IPS-NIHi7 (cell line): ENCODE results near the gene KIF7.
"Not testable (repeated sequence)": the region's sequence is repeated elsewhere in the genome, so short reads cannot be mapped to it uniquely, and the experiment has no call there.

Experiments used
- DNase-seq: peaks from one replicate; pipeline ENCODE4 v3.0.0; 2012; ENCODE audit warnings: mixed read lengths; ENCODE audit errors: extremely low spot score

KIF7 gene

DNA sequence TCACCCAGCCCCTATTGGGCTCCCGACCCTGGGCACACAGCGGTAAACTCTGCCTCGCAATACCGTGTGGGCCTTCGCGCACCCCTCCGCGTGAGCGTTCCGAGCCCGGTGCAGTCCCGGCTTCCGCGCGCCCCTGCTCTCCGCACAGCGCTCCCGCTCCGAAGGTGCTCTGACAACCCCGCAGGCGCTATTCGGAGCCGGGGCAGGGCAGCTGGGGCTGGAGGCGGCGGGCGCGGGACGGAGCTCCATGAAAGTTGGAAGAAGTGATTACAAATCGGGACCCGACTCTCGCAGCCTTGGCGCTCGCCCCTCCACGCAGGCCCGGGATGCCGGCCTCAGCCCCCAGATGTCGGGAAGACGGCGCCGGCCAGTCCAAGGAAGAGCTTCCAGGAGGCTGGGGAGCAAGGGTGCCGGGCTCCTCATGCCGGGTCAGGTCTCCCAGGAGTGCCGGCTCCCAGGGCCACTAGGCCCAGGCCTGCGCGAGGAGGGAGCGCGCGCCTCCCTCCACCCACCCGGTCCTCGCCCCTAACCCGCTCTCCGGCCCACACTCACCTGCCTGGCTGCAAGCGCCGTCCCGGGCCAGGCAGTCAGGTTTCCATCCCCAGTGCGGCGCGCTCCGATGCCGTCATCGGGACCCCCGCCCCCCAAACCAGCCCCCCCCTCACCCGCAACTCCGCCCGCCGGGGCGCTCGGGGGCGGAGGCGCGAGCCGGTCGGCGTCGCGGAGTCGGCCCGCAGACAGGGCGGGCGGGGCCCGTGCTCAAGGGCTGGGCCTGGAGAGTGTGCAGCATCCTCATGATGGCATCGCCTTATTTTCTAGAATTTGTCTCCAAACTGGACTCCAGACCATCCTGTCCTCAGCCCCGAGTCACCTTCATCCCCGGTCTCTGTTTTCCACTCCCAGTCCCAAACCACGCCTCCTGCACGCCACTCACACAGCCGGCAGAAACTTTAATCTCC lies at the start of gene KIF7:
Gene KIF7 (minus strand): TSS at position 621 of the 959 bp plus-strand sequence. CDS start 2,537 bp downstream, outside the sequence.
- DNase-seq: peak; percentile 98

DNA sequence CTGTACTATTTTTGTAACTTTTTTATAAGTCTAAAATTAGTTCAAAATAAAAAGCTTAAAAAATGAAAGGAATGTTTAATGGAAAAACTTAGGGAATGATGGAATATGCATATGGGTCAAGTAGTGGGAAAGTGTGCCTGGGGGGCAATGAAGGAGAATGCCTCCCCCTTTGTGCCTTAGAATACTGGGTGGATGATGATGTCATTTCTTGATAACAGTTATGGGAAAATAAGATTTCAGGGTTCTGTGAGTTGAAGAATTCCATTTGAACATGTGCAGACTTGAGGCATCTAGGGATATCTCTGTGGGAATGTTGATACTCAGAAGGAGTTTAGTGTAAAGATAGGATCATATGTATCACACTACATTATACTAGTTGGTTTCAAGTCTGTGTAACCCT lies 49.1 kb upstream of the KIF7 start:
- DNase-seq: no peak

- no peak for DNase-seq
Measured at GRCh38 chr15:89695198-89695597, 39.9 kb upstream of the KIF7 start.

DNA sequence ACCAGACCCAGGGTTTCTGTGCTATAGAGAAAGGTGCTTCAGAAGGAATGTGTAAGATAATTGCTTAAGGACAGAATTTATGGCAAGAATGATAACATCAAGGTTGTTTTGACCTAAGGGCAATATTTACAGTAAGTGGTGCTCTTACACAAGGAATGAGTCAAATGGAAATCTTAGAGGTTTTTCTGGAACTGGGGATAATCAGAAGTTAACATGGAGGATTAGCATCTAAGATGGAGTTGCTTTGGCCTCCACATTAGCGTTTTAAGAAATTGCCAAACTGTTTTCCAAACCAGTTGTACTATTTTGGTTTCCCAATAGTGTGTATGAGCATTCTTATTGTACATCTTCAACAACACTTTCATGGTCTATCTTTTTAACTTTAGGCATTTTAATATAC lies 38.4 kb upstream of the KIF7 start:
- DNase-seq: no peak

DNA sequence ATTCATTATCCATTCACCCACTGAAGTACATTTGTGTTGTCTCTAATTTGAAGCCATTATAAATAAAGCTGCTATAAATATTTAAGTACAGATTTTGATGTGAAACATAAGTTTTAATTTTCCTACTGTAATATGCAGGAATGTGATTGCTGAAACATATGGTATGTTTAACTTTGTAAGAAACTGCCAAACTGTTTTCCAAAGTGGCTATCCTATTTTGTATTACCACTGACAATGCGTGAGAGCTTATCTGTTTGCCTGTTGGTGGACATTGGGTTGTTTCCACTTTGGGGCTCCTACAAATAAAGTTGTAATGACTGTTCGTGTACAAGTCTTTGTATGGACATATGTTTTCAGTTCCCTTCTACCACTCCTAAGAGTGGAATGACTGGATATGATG lies 37.8 kb upstream of the KIF7 start:
- no peak for DNase-seq

DNA sequence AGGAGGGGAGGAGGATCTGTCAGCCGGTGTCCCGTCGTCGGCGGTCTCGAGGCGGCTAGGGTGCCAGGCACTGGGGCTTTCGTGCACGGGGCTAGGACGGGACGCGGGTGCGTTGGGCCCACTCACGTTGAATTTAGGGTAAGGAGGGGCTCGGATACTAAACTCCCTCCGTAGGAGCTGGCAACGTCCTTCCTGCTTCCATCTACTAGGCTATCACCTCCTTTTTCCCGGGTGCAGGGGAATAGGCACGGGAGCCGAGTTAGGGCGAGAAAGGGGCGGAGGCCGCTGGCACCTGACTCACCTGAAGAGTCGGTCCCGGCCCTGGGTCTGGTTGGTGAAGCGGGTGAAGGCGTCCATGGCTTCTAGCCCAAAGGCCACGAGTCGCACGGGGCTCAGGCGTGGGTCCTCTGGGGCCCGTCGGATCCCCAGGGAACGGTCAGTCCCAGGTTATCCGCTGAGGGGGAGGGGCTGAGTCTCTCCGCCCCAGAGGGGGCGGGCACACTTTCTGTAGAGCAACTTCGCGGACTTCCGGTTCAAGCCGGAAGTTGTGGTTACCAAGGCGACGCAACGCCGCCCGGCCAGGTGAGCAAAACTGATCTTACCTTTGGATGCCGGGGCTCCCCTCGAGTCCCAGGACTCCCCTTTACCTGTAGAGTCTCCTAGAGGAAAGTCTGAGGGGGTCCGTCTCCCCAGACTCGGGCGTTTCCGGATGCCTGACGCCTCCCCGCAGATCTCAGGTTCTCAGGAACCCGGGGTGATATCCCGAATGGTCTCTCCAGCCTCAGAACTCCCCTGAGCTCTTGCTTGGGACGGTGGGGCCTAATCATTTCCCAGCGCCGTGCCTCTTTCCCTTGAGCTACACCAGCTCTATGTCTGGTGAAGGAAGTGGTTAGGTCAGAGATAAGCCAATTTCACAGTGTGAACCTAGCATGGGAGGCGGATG lies 35.3 kb upstream of the KIF7 start, which contains the start of the genes PEX11A and WDR93:
Gene PEX11A (minus strand): TSS at position 479 of the 943 bp plus-strand sequence. CDS start 122 bp downstream, at position 357.
Gene WDR93 (plus strand): TSS at position 536 of the 943 bp plus-strand sequence. CDS start 10,936 bp downstream, outside the sequence.
- DNase-seq: peak; percentile 93

DNA sequence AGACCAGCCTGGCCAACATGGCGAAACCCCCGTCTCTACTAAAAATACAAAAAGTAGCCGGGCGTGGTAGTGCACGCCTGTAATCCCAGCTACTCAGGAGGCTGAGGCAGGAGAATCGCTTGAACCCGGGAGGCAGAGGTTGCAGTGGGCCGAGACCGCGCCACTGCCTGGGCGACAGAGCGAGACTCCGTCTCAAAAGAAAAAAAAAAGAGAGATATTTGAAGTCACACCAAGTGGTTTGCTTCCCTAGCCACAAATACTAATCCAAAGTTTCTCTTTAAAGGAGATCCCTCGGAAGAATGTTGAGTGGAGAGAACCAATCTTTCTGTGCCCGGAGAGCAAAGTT lies 34.6 kb upstream of the KIF7 start:
- not testable (repeated sequence) for DNase-seq

GRCh38 chr15:89686522-89686921 lies 31.3 kb upstream of the KIF7 start:
- no peak for DNase-seq

DNA sequence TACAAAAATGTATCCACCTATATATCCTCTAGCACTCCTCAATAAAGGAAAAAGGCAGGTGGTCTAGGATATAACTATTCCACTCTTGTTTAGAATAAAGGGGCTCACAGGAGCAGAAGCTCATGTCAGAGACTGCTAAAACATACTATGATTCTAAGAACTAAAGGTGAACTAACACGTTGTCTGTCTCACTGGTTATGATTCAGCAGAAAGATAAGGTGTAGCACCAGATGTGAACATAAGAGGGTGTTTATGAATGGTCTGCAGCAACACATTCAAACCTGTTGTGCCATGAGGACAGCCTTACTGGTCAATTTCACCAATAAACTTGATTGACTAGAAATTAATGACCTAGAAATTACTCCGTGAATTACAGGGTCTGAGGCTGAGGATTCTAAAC lies 30.7 kb upstream of the KIF7 start:
- DNase-seq: no peak

- no peak for DNase-seq
Measured at GRCh38 chr15:89681146-89681545, 25.9 kb upstream of the KIF7 start.

- DNase-seq: no peak
Measured at GRCh38 chr15:89680282-89680873, 25.1 kb upstream of the KIF7 start.

DNA sequence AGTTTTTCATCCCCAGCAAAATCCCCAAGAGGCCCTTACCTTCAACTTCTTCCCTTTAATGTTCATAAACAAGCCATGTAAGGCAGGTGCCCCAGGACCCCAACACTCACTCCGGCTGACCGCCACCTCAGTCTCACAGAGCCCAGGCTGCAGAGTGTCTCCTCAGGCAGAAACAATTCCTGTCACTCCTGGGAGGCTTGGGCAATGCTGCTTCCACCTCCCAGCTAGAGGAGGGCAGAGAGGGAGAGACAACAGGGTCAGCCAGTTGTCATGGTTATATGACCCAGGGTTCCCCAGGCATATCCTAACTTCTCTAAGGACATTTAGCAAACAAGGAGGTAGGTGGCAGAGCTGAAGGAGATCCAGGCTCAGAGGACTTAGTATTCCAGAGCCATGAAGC lies 23.9 kb upstream of the KIF7 start, which contains the start of gene PLIN1:
Gene PLIN1 (minus strand): TSS at position 156 of the 400 bp plus-strand sequence. CDS start 1,878 bp downstream, outside the sequence.
- no peak for DNase-seq

DNA sequence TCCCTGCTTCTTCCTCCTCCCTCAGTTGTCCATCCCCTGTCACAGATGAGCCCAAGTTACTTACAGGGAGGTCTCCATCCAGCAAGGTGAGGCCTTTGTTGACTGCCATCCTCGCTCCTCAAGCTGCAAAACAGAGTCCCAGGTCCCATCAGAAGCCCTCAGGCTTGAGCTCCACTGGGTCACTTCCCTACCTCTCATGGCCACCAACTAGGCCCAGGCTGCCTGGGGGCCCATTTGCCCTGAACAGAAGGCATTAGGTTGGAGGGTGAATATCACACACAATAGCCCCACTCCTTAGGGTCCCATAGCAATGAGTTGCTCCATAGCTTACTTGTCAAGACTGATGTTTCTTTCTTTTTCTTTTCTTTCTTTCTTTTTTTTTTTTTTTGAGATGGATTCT lies 22.1 kb upstream of the KIF7 start:
- DNase-seq: no peak

DNA sequence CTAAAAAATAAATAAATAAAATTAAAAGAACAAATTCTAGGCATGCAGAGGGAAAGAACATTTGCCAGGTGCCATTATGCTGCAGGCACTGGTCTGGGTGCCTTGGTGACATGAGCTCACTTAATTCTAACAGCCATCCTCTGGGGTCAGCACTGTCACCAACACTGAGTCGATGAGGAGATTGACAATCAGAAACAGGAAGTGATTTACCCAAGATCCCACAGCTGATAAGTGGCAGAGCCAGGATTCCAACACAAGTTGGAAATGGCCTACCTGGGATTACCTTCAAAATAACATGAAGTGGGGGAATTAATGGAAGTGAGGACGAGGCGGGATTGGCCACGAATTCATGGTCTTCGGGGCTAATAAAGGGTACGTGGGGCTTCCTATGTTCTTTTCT lies 20.3 kb upstream of the KIF7 start:
- no peak for DNase-seq

DNA sequence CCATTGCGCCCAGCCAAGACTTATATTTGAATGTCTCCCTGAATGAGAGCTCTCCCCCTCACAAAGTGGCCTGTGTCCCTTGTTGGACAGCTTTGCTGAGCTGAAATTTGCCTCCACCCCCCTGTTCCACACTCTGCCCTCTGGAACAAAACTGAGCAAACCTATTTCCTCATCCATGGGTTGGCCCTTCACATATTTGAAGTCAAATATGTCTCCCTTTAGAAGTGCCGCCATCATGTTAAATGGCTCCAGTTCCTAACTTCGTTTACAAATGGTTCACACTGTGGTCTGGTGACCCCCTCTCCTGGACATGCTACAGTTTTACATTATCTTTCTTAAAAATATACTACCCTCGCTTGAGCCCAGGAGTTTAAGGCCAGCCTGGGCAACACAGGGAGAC lies 19.3 kb upstream of the KIF7 start:
- no peak for DNase-seq

DNA sequence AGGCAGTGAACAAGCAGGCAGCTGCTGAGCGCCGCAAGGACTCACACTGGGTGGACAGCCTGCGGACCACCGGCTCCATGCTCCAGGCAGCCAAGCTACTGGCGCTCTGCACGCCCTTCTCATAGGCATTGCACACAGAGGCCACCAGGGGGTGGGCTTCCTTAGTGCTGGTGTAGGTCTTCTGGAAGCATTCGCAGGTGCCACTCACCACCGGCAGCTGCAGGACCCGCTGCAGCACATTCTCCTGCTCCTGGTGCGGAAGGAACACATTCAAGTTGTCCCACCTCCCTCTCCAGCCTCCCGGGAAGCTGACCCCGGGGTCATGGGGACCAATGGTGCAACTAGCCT lies 17.9 kb upstream of the KIF7 start:
- peak; percentile 92 for DNase-seq

GRCh38 chr15:89672221-89673164 lies 17.2 kb upstream of the KIF7 start:
- DNase-seq: no peak

DNA sequence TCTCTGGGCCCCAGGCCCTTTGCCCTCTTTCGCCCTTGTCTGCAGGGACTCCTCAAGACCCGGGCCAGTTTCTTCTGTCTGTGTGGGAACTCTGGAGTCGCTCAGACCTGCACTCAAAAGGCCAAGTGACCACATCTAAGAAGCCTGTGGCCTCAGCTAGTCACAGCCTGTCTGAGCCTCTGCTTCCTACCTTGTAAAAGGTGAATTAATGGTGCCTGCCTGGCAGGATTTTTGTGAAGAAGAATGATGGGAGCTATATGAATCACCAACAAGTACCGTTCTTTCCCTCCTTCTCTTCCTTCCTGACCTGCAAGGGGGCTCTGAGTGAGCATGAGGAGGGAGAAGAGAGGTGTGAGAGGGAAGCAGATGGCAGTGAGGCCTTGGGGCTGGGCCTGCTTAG lies 16.4 kb upstream of the KIF7 start:
- no peak for DNase-seq

- DNase-seq: no peak
Measured at GRCh38 chr15:89670971-89671560, 15.8 kb upstream of the KIF7 start.

DNA sequence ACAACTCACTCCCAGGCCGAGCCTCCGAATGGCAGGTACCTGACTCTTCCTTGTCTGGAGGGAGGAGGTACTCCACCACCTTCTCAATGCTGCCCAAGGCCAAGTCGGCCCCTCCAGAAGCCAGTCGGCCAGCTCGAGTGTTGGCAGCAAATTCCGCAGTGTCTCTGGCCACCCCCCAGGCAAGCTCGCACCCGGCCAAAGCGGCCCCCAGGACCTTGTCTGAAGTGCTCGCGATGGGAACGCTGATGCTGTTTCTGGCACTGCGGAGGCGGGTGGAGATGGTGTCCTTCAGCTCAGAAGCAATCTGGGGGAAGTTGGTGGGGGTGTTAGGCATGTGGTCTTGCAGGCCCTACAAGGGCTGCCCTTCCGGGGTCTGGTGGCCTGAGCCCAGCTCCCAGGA lies 14.7 kb upstream of the KIF7 start:
- no peak for DNase-seq
